HepG2 (cell line): ENCODE data around the gene KIF6. TPM values are rescaled to one million over a fixed set of nuclear protein-coding genes. Genes with fewer than 3 reads are reported as not detected.

ENCODE experiments used
- ATAC-seq: fragments of 200-7000 bp; cut with Tn5 transposase; 3 replicates; pipeline ENCODE4 v1.9.1; 2020; ENCODE audit warnings: mild to moderate bottlenecking, moderate library complexity
- BruUV-seq: library from RNA; stranded (reverse); fragments of 400-500 nt; replicated peaks from 2 replicates; lab custom pipeline; 2021; lab: Mats Ljungman, UMichigan
- CTCF ChIA-PET: fragments of 300-600 bp; formaldehyde crosslinking; extraction: SDS; loops from one replicate; lab custom pipeline; 2021; ENCODE audit warnings: low total read pairs, inconsistent platforms, low intra/inter-chr PET ratio; lab: Yijun Ruan, JAX
- POLR2A ChIA-PET: fragments of 350-600 bp; sonication (Branson Sonifier 250); formaldehyde crosslinking; loops from one replicate; lab custom pipeline; 2020; ENCODE audit warnings: antibody characterized with exemption, inconsistent platforms; lab: Yijun Ruan, JAX
- DNase-seq: peaks from one replicate; pipeline ENCODE4 v3.0.0-alpha.2; 2015; ENCODE audit warnings: low spot score
- FAIRE-seq: peaks from 3 replicates; lab custom pipeline; 2011; peaks lifted over from hg19 to GRCh38; lab: Jason Lieb, UNC
- H2AFZ ChIP-seq: one replicate; pipeline ENCODE4 v1.6.1; 2011; ENCODE audit warnings: low read length, inconsistent platforms
- H3K27ac ChIP-seq: fragments of 300-600 bp; 3 replicates; pipeline ENCODE4 v1.8.0; 2011; ENCODE audit warnings: mixed run types, mild to moderate bottlenecking, mixed read lengths, low read length, inconsistent platforms; ENCODE audit not compliant: insufficient read depth; ENCODE audit errors: extremely low read length
- H3K27me3 ChIP-seq, 2 experiments: fragments of 200-600 bp in 1 of 2; 2 replicates in 1 of 2; 3 replicates in 1 of 2; pipeline versions ENCODE4 v1.6.0 to v1.8.0; 2011; ENCODE audit warnings: low read length in 2 of 2, mild to moderate bottlenecking in 2 of 2, moderate library complexity in 2 of 2, inconsistent platforms in 1 of 2; ENCODE audit not compliant: insufficient read depth in 2 of 2, control insufficient read depth in 1 of 2
- H3K36me3 ChIP-seq, 2 experiments: fragments of 200-600 bp in 1 of 2; replicated peaks in 1 of 2; 2 replicates in 1 of 2; 3 replicates in 1 of 2; pipeline versions ENCODE4 v1.5.1 to v1.8.0; 2011; ENCODE audit warnings: low read length in 2 of 2, inconsistent platforms in 1 of 2; ENCODE audit not compliant: insufficient read depth in 2 of 2, control insufficient read depth in 1 of 2
- H3K4me1 ChIP-seq: 2 replicates; pipeline ENCODE4 v1.5.1; 2012; ENCODE audit warnings: low read length, inconsistent platforms; ENCODE audit not compliant: insufficient read depth
- H3K4me2 ChIP-seq: 2 replicates; pipeline ENCODE4 v1.6.0; 2011; ENCODE audit warnings: low read depth, low read length, inconsistent platforms
- H3K4me3 ChIP-seq, 3 experiments: fragments of 200-600 bp in 1 of 3; sonication (generic), shearing (Covaris generic) in 1 of 3; replicated peaks in 1 of 3; 2 replicates each; pipeline ENCODE4 v1.5.1; 2011 to 2016; ENCODE audit warnings: low read length in 3 of 3, inconsistent platforms in 2 of 3, low read depth in 2 of 3, mild to moderate bottlenecking in 2 of 3, control low read depth in 1 of 3, mixed read lengths in 1 of 3; ENCODE audit not compliant: insufficient read depth in 1 of 3
- H3K79me2 ChIP-seq: one replicate; pipeline ENCODE4 v1.6.1; 2011; ENCODE audit warnings: low read length, inconsistent platforms; ENCODE audit not compliant: insufficient read depth
- H3K9ac ChIP-seq: 2 replicates; pipeline ENCODE4 v1.6.0; 2011; ENCODE audit warnings: mild to moderate bottlenecking, low read depth, low read length, inconsistent platforms; ENCODE audit not compliant: insufficient read depth
- H3K9me3 ChIP-seq: 2 replicates; pipeline ENCODE4 v1.5.1; 2012; ENCODE audit warnings: mild to moderate bottlenecking, low read length
- H4K20me1 ChIP-seq: 2 replicates; pipeline ENCODE4 v1.6.0; 2011; ENCODE audit warnings: inconsistent platforms, mild to moderate bottlenecking, low read length, moderate library complexity; ENCODE audit not compliant: insufficient read depth
- ARHGAP35 ChIP-seq: sonication (generic); formaldehyde crosslinking; IDR thresholded peaks from 2 replicates; pipeline ENCODE4 v1.9.0; 2022; ENCODE audit warnings: mild to moderate bottlenecking, inconsistent platforms, moderate library complexity, missing genetic modification reagents, borderline replicate concordance
- FOXP1 ChIP-seq, 2 experiments: fragments of 450-650 bp in 1 of 2; IDR thresholded peaks; 2 replicates each; pipeline ENCODE4 v1.6.1; 2017 to 2018; ENCODE audit warnings: antibody characterized with exemption in 1 of 2
- HMG20A ChIP-seq: IDR thresholded peaks from 2 replicates; pipeline ENCODE4 v1.6.1; 2016; ENCODE audit warnings: borderline replicate concordance
- MEF2D ChIP-seq: sonication (generic); formaldehyde crosslinking; IDR thresholded peaks from 2 replicates; pipeline ENCODE4 v1.5.1; 2020; ENCODE audit warnings: mild to moderate bottlenecking, missing genetic modification reagents
- POLR2AphosphoS2 ChIP-seq: IDR thresholded peaks from 2 replicates; pipeline ENCODE4 v1.6.1; 2011; ENCODE audit warnings: low read depth, low read length, improper control_type of control experiment
- PRDM15 ChIP-seq: sonication (generic); formaldehyde crosslinking; IDR thresholded peaks from 2 replicates; pipeline ENCODE4 v1.4.0; 2020; ENCODE audit warnings: missing genetic modification reagents
- ZNF20 ChIP-seq: sonication (generic); formaldehyde crosslinking; IDR thresholded peaks from 2 replicates; pipeline ENCODE4 v1.4.0; 2020; ENCODE audit warnings: mild to moderate bottlenecking, moderate library complexity, missing genetic modification reagents
- ZNF234 ChIP-seq: sonication (generic); formaldehyde crosslinking; conservative IDR thresholded peaks from 2 replicates; pipeline ENCODE4 v1.5.1; 2020; ENCODE audit warnings: mild to moderate bottlenecking, missing genetic modification reagents
- ZNF282 ChIP-seq: fragments of 450-650 bp; IDR thresholded peaks from 2 replicates; pipeline ENCODE4 v1.6.1; 2018; ENCODE audit not compliant: partially characterized antibody
- ZNF430 ChIP-seq: sonication (generic); formaldehyde crosslinking; IDR thresholded peaks from 2 replicates; pipeline ENCODE4 v1.9.0; 2021; ENCODE audit warnings: mild to moderate bottlenecking, missing genetic modification reagents
- ZNF597 ChIP-seq: sonication (generic); formaldehyde crosslinking; IDR thresholded peaks from 2 replicates; pipeline ENCODE4 v1.5.0; 2020; ENCODE audit warnings: missing genetic modification reagents
- ZNF768 ChIP-seq: sonication (generic); formaldehyde crosslinking; IDR thresholded peaks from 2 replicates; pipeline ENCODE4 v1.4.0; 2020; ENCODE audit warnings: missing genetic modification reagents
- ZNF839 ChIP-seq: sonication (generic); formaldehyde crosslinking; IDR thresholded peaks from 2 replicates; pipeline ENCODE4 v1.4.0; 2020; ENCODE audit warnings: missing genetic modification reagents, mild to moderate bottlenecking, borderline replicate concordance
- WGBS: methylation state at CpG from one replicate; pipeline ENCODE4 v1.1.6; 2017; ENCODE audit warnings: low lambda C conversion rate; 5-methylcytosine and 5-hydroxymethylcytosine counted together
- in situ Hi-C: cut with HindIII; loops from 2 replicates; pipeline ENCODE4 v1.10.0; 2017; ENCODE audit warnings: low pct_unique_long_range_greater_than_20kb; ENCODE audit not compliant: extremely low pct_ligation_motif_present
- intact Hi-C: fragments of 100-400 bp; cut with micrococcal nuclease; formaldehyde crosslinking; loops from one replicate; pipeline ENCODE4 v1.10.0; 2022; ENCODE audit not compliant: unreplicated experiment
- polyA plus RNA-seq, 8 experiments: library from polyadenylated mRNA; depleted of rRNA in 3 of 8; stranded (reverse) in 7 of 8; unstranded in 1 of 8; fragments of >200 nt; fragmentation: Illumina TruSeq in 4 of 8; extraction: Trizol in 4 of 8; gene quantifications; 2 replicates each; pipeline versions ENCODE4 v1.2.1 to v1.2.3, GENCODE V29; 2011 to 2016; ENCODE audit warnings: low read depth in 4 of 8, missing spikeins in 1 of 8, mixed read lengths in 1 of 8; ENCODE audit not compliant: insufficient read depth in 1 of 8
- total RNA-seq, 5 experiments: library from RNA; depleted of rRNA; stranded (reverse); fragments of >200 nt; fragmentation: Illumina TruSeq; extraction: Trizol; gene quantifications; 2 replicates each; pipeline ENCODE4 v1.2.3, GENCODE V29; 2016; ENCODE audit warnings: low read depth in 1 of 5

KIF6 gene
- total and polyA plus RNA-seq, 2 of the 13 experiments (the other 11 are each of a cell fraction or from before 2014, with no cell fraction given) = 0.04 to 0.27 TPM

GRCh38 chr6:39378960-39379425 lies 346.2 kb downstream of the KIF6 start (continued):
- no peak for TF ChIP-seq ZNF768
- TF ChIP-seq HMG20A (CRISPR knock-in tag) = no peak
- TF ChIP-seq, all 625 proteins: peak for 0

- Histone ChIP-seq H3K27me3 (no peaks in the 10 kb centered on the region), H3K79me2 (no peaks in the 10 kb centered on the region), H3K9ac (no peak overlapping the region), H2AFZ (no peak overlapping the region), H3K27ac (no peak overlapping the region), H3K4me3 (no peak overlapping the region), H3K4me2 (no peak overlapping the region), H3K36me3 (no peaks in the 10 kb centered on the region), H4K20me1 (no peaks in the 10 kb centered on the region), H3K4me1 (no peaks in the 10 kb centered on the region), H3K9me3 (no peaks in the 10 kb centered on the region)
- no peak for ATAC-seq
- DNase-seq = no peak
- 28% methylated on average over 10 of the region's 10 CpGs for whole genome bisulfite sequencing
- no TSS peak for BruUV-seq
- no peak for FAIRE-seq
- in situ Hi-C loops (loop anchor here (10.0 kb wide), 1 partner anchor 936 kb away; no protein-coding TSS in a partner anchor), intact Hi-C loops (loop anchor here (10.0 kb wide), 1 partner anchor 926 kb away; no protein-coding TSS in a partner anchor)
- ChIA-PET POLR2A (no interaction called here), CTCF (interaction anchor here (1.4 kb wide), 1 partner anchor 515 kb away, joined by 12 read pairs; no protein-coding TSS in a partner anchor)
- TF ChIP-seq ZNF234 (CRISPR knock-in tag) = no peak
- TF ChIP-seq ZNF597 (CRISPR knock-in tag) = no peak
- peak; percentile 92 for TF ChIP-seq ZNF282
- TF ChIP-seq ZNF20 = no peak
- TF ChIP-seq ZNF839 (CRISPR knock-in tag) = no peak
- TF ChIP-seq POLR2AphosphoS2 = no peak
- no peak for TF ChIP-seq ZNF430 (CRISPR knock-in tag)
- no peak for TF ChIP-seq MEF2D (CRISPR knock-in tag)
- no peak for TF ChIP-seq PRDM15 (CRISPR knock-in tag)
- peak; percentile 21; the same call in 1 of the 2 replicates for TF ChIP-seq FOXP1 (IDR thresholded peaks at IDR 0.05)
- no peak for TF ChIP-seq FOXP1 (CRISPR knock-in tag; IDR thresholded peaks at IDR 0.05)
- no peak for TF ChIP-seq ARHGAP35 (CRISPR knock-in tag)
Observed at GRCh38 chr6:39378175-39378959, 346.8 kb downstream of the KIF6 start.
